Activated naive CD8-positive, alpha-beta T cell (primary cell): Measurements from ENCODE around the gene CENPK.

Experiments
- H3K27ac Mint-ChIP-seq: one replicate; pipeline ENCODE4 v1.8.0; 2021; ENCODE audit warnings: mixed read lengths
- H3K27me3 Mint-ChIP-seq: one replicate; pipeline ENCODE4 v1.8.0; 2021; ENCODE audit warnings: mixed read lengths
- H3K36me3 Mint-ChIP-seq: one replicate; pipeline ENCODE4 v1.8.0; 2021; ENCODE audit warnings: mixed read lengths
- H3K4me1 Mint-ChIP-seq: one replicate; pipeline ENCODE4 v1.8.0; 2021; ENCODE audit warnings: low read depth, mixed read lengths
- H3K4me3 Mint-ChIP-seq: one replicate; pipeline ENCODE4 v1.8.0; 2021; ENCODE audit warnings: mild to moderate bottlenecking, mixed read lengths
- H3K9me3 Mint-ChIP-seq: one replicate; pipeline ENCODE4 v1.8.0; 2021; ENCODE audit warnings: low read depth, mixed read lengths

Gene CENPK

DNA sequence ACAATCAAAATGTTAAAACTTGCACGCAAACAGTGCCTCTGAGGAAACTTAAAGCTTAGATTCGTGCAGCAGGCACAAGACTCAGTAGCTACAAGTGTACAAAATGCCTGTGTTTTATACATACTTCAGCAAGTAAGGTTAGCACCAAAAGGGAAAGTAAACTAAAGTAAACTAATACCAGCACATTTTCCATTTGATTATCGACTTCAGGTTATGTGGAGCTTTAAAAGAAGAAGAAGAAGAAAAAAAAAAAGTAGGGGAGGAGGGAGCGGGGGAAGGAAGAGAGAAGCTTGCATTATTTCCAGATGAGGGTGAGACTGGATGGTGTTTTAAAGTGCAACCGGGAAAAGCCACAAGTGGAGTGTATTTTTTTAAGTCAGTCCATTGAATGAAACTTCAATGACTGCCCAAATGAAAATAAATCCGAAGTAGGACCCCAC lies 80.7 kb downstream of the CENPK start:
- no peaks in the 10 kb centered on the region for H3K9me3 Mint-ChIP-seq
- H3K27me3 Mint-ChIP-seq: no peaks in the 10 kb centered on the region
- peaks cover 10% of the 10 kb centered on the region for H3K4me1 Mint-ChIP-seq
- H3K4me3 Mint-ChIP-seq: no peak overlapping the region
- peak overlapping the region; percentile 88 for H3K27ac Mint-ChIP-seq
- H3K36me3 Mint-ChIP-seq: no peaks in the 10 kb centered on the region

DNA sequence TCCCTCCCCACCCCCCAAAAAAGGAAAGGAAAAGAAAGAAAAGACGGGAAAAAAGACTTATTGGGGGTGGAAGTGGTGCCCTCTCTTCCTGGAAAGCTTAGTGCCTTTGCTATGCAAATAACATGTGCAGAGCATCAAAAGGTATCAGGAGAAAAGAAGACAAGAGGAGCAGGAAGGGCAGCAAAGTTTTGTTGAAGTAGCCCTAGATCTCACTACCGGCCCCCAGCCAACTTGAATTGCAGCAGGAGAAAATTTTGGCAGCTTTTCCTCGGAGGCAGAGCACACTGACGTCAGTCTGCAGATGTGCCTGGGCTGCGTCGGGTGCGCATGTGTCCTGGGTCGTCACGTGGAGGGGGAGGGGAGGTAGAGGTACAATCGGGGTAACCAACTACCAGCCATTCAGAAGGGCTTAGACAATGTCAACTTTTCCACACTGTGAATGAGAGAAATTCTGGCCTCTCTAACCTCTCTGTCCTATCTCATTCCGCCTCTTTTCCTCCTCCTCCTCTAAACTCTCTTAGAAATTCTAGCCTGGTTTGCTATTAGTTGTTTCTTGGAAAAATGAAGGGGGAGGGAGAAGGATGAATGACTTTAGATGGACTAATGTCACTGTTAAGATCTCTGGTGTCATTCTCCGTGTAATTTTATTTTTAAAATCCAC lies 81.2 kb downstream of the CENPK start, which contains the start of gene ADAMTS6:
Gene ADAMTS6 (minus strand): TSS at position 286 of the 661 bp plus-strand sequence. CDS start 8,247 bp downstream, outside the sequence.
- Mint-ChIP-seq H3K36me3 (no peaks in the 10 kb centered on the region), H3K4me3 (no peak within 1 kb of the TSS), H3K27me3 (no peaks in the 10 kb centered on the region), H3K4me1 (peaks cover 10% of the 10 kb centered on the region), H3K27ac (peak within 1 kb of the TSS; percentile 91), H3K9me3 (no peaks in the 10 kb centered on the region)

DNA sequence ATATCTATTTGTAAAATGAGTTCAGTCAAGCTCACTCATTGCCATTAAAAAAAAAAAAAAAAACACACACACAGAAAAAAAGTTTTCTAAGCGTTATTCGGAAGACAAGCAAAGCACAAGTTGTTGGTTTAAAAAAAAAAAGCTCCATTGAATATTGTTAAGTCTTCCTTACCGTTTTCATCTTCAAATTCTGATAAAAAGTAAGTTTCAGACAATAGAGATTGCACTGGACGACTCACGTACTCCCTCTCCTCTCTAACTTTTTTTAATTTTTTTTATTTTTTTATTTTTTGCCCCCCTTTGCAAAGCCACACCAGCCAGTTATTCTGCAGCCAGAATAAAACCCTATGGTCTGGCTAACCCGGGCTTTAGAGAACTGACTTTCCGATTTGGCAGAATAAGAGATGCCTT lies 81.8 kb downstream of the CENPK start:
- H3K27ac Mint-ChIP-seq: peak overlapping the region; percentile 88
- no peaks in the 10 kb centered on the region for H3K9me3 Mint-ChIP-seq
- no peaks in the 10 kb centered on the region for H3K27me3 Mint-ChIP-seq
- H3K36me3 Mint-ChIP-seq: no peaks in the 10 kb centered on the region
- peaks cover 10% of the 10 kb centered on the region for H3K4me1 Mint-ChIP-seq
- no peak overlapping the region for H3K4me3 Mint-ChIP-seq

DNA sequence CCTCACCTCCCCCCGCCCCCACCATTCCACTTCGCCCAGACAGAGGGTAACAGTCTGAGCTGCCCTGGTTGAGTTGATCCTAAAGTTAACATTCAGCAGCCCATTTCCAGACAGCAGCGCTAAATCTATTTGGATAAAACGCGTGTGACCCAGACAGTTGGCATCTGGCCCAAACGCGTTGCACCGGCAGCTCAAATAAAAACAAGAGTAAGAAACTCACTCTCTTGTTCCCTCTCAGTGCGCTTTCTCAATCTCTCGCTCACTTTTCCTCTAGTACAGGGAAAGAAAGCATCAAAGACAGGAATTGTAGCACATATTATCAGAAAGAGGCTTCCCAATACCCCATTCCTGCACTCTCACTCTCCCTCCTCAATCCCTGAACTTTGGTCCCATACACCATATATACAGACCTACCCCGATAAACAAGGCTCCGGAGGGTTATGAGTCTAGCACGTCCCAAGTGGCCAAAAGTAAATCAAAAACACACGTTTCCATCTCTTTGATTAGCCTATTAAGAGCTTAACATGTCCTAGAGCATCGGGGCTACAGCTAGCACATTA lies 82.6 kb downstream of the CENPK start:
- H3K4me3 Mint-ChIP-seq: no peak overlapping the region
- no peak overlapping the region for H3K27ac Mint-ChIP-seq
- no peaks in the 10 kb centered on the region for H3K9me3 Mint-ChIP-seq
- H3K4me1 Mint-ChIP-seq: peaks cover 12% of the 10 kb centered on the region
- H3K27me3 Mint-ChIP-seq: no peaks in the 10 kb centered on the region
- no peaks in the 10 kb centered on the region for H3K36me3 Mint-ChIP-seq

DNA sequence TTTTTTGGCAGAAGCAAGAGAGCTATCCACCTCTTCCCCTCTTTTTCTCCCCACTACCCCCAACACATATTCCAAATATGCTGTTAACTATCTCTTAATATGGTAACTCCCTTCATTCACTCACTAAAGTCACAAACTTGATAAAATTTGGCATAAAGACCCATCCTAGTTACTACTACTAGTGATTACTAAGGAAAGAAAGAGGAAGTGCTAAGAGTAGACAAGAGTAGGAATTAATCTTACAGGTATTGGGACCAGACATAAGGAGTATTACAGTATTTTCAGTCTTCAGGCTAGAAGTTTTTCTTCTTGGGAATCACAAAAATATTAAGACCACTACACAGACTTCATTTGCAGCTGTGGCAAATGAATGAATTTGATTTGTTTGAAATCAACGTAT lies 83.4 kb downstream of the CENPK start:
- Mint-ChIP-seq H3K36me3 (no peaks in the 10 kb centered on the region), H3K9me3 (no peaks in the 10 kb centered on the region), H3K27me3 (no peaks in the 10 kb centered on the region), H3K4me1 (peaks cover 12% of the 10 kb centered on the region), H3K4me3 (no peak overlapping the region), H3K27ac (no peak overlapping the region)

DNA sequence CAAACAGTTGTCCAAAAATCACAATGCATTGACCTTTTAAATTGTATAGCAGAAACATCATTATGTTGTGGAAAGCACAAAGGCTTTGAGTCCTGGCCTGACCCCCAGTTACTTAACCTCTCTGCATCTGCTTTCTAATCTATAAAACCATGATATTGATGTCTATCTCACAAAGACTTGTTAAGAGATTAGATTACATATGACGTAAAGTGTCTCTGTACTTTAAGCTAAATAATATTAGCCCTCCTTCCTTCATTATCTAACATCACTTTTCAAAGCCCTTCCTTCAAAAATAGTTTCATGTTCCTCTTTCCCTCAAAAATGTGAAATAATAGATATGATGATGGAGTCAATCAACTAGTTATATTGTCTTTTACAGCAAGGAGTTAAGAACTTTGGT lies 84.6 kb downstream of the CENPK start:
- Mint-ChIP-seq H3K9me3 (no peaks in the 10 kb centered on the region), H3K27ac (no peak overlapping the region), H3K4me1 (peaks cover 11% of the 10 kb centered on the region), H3K36me3 (no peaks in the 10 kb centered on the region), H3K4me3 (no peak overlapping the region), H3K27me3 (no peaks in the 10 kb centered on the region)

DNA sequence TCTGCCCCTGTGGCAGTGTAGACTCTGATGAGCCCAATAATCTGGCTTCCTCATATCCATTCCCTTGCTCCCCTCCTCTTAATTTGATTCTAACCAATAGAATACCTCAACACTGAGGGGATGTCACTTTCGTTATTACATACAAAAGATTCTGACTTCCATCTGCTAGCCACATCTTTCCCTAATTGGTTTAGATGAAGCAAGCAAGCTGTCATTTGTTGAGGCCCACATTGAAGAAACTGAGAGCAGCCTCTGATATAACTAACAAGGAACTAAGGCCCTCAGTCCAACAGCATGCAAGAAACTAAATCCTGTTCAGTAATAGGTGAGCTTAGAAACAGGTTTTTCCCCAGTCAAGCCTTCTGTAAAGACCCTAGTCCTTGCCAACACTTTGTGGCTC lies 87.1 kb downstream of the CENPK start:
- Mint-ChIP-seq H3K4me3 (no peak overlapping the region), H3K27me3 (no peaks in the 10 kb centered on the region), H3K36me3 (no peaks in the 10 kb centered on the region), H3K27ac (no peak overlapping the region), H3K9me3 (no peaks in the 10 kb centered on the region), H3K4me1 (peaks cover 2% of the 10 kb centered on the region)

DNA sequence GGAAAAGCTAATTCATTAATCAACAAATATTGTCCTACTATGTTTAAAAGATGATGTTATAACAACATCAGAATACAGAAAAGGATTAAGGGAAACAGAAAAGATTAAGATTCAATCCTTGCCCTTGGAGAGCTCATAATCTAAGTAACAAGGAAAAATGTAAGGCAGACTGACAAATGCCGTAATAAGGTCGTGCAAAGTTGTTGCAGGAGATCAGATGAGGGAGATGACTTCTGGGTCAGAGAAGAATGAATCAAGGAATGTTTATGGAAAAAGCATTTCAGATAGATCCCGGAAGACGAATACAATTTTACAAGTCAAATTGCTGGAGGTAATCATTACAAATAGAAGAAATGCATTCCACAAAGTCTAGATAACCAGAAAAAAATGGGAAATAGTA lies 87.6 kb downstream of the CENPK start:
- H3K36me3 Mint-ChIP-seq: no peaks in the 10 kb centered on the region
- no peaks in the 10 kb centered on the region for H3K27me3 Mint-ChIP-seq
- H3K9me3 Mint-ChIP-seq: no peaks in the 10 kb centered on the region
- peaks cover 2% of the 10 kb centered on the region for H3K4me1 Mint-ChIP-seq
- no peak overlapping the region for H3K4me3 Mint-ChIP-seq
- no peak overlapping the region for H3K27ac Mint-ChIP-seq

DNA sequence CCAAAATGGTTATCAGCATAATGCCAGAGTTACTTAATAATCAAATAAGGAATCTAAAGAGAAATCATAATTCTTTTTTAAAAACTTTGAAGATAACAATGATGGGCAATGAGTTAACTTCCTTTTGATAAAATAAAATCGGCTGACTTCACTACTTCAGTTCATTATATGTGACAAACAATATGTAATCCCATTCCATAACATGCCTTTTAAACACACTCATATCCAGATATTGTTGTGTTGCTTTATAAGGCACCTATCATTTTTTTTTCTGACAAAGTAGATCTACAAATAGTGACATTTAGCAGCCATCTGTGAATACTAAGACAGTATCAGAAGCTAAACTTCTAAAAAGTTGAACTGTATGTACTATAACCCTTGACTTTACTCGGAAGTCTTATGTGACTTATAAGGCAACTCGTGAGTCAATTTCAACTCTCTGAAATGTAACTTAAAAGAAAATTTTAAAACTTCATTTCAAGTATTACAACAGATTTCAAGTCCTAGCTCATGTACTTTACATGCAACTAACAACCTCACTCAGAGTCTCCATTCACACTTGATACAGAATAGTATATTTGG lies 88.7 kb downstream of the CENPK start:
- H3K27ac Mint-ChIP-seq: no peak overlapping the region
- H3K27me3 Mint-ChIP-seq: no peaks in the 10 kb centered on the region
- no peaks in the 10 kb centered on the region for H3K36me3 Mint-ChIP-seq
- H3K4me1 Mint-ChIP-seq: peaks cover 2% of the 10 kb centered on the region
- no peak overlapping the region for H3K4me3 Mint-ChIP-seq
- H3K9me3 Mint-ChIP-seq: no peaks in the 10 kb centered on the region

DNA sequence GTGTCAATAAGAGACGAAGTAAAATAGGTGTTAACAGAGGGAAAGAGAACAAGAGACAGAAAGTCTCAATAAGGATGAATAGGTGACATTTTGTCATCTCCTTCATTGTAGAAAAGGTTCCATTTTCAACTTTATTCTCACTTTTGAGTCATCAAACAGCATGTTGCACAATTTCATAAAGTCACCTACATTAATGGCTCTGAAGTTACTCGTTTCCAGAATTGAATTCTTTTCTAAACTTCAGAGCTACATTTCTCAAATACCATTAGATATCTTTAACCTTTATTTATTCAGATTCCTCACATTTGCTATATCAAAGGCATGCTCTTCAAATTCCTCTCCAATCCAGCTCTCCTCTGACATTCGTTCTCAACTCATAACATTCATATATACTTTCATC lies 94.3 kb downstream of the CENPK start:
- no peak overlapping the region for H3K4me3 Mint-ChIP-seq
- H3K4me1 Mint-ChIP-seq: no peaks in the 10 kb centered on the region
- H3K9me3 Mint-ChIP-seq: no peaks in the 10 kb centered on the region
- no peaks in the 10 kb centered on the region for H3K36me3 Mint-ChIP-seq
- no peak overlapping the region for H3K27ac Mint-ChIP-seq
- H3K27me3 Mint-ChIP-seq: no peaks in the 10 kb centered on the region
